ENCODE results near the gene SLC9A5. TPM values are rescaled to one million over a fixed set of nuclear protein-coding genes. Genes with fewer than 3 reads are reported as not detected.

Gene SLC9A5
- 0.75 TPM for polyA plus RNA-seq

GRCh38 chr16:67248401-67249177 is at the start of gene SLC9A5:
TSS of gene SLC9A5 (plus strand) at chr16:67248979. CDS start at chr16:67249015, 36 bp downstream.
- H3K4me3 Mint-ChIP-seq: peak within 1 kb of the TSS; percentile 88 to 92 (median 91)
- peaks cover 19% of the 10 kb centered on the region for H3K27me3 Mint-ChIP-seq
- no peaks in the 10 kb centered on the region for H3K36me3 Mint-ChIP-seq
- H3K27ac Mint-ChIP-seq: peak within 1 kb of the TSS; percentile 58 to 92 (median 74)
- H3K4me1 Mint-ChIP-seq: peaks cover 24 to 29% (median 28%) of the 10 kb centered on the region in 3 donors
- H3K9me3 Mint-ChIP-seq: no peaks in the 10 kb centered on the region

GRCh38 chr16:67199011-67199807 is 49.6 kb upstream of the SLC9A5 start, which contains the start of gene ELMO3:
TSS of gene ELMO3 (plus strand) at chr16:67199131. CDS start at chr16:67199327, 196 bp downstream.
- H3K27me3 Mint-ChIP-seq: no peaks in the 10 kb centered on the region
- no peaks in the 10 kb centered on the region for H3K9me3 Mint-ChIP-seq
- H3K4me3 Mint-ChIP-seq: peak within 1 kb of the TSS; percentile 25 to 78 (median 50)
- peaks cover 2 to 11% (median 3%) of the 10 kb centered on the region in 3 donors for H3K4me1 Mint-ChIP-seq
- H3K27ac Mint-ChIP-seq: peak within 1 kb of the TSS; percentile 67 to 76 (median 74)
- H3K36me3 Mint-ChIP-seq: peaks cover 8% of the 10 kb centered on the region

GRCh38 chr16:67199808-67200198 is 49.0 kb upstream of the SLC9A5 start:
- Mint-ChIP-seq H3K36me3 (peaks cover 8% of the 10 kb centered on the region), H3K27me3 (no peaks in the 10 kb centered on the region), H3K9me3 (no peaks in the 10 kb centered on the region), H3K4me3 (peak overlapping the region in 2 of 4 donors; percentile 25 to 63), H3K27ac (peak overlapping the region in 1 of 3 donors; percentile 76), H3K4me1 (peaks cover 2 to 11% (median 3%) of the 10 kb centered on the region in 3 donors)

GRCh38 chr16:67200491-67200890 is 48.3 kb upstream of the SLC9A5 start:
- no peaks in the 10 kb centered on the region for H3K27me3 Mint-ChIP-seq
- no peaks in the 10 kb centered on the region for H3K9me3 Mint-ChIP-seq
- H3K27ac Mint-ChIP-seq: no peak overlapping the region
- peaks cover 2 to 11% (median 3%) of the 10 kb centered on the region in 3 donors for H3K4me1 Mint-ChIP-seq
- H3K4me3 Mint-ChIP-seq: peak overlapping the region in 1 of 4 donors; percentile 17
- H3K36me3 Mint-ChIP-seq: peaks cover 8% of the 10 kb centered on the region

- Mint-ChIP-seq H3K4me1 (peaks cover 0 to 7% (median 0%) of the 10 kb centered on the region in 3 donors), H3K36me3 (peaks cover 2% of the 10 kb centered on the region), H3K9me3 (no peaks in the 10 kb centered on the region), H3K4me3 (no peak overlapping the region), H3K27me3 (no peaks in the 10 kb centered on the region), H3K27ac (no peak overlapping the region)
Measured at GRCh38 chr16:67201411-67202345, 47.1 kb upstream of the SLC9A5 start.

- Mint-ChIP-seq H3K27ac (no peak overlapping the region), H3K4me1 (peaks cover 0 to 4% (median 0%) of the 10 kb centered on the region in 3 donors), H3K36me3 (peaks cover 2% of the 10 kb centered on the region), H3K27me3 (no peaks in the 10 kb centered on the region), H3K9me3 (no peaks in the 10 kb centered on the region), H3K4me3 (no peak overlapping the region)
Measured at GRCh38 chr16:67202426-67202825, 46.4 kb upstream of the SLC9A5 start.

GRCh38 chr16:67202956-67203493 is 45.8 kb upstream of the SLC9A5 start:
- H3K4me3 Mint-ChIP-seq: no peak overlapping the region
- H3K27me3 Mint-ChIP-seq: no peaks in the 10 kb centered on the region
- H3K4me1 Mint-ChIP-seq: peaks cover 0 to 3% (median 0%) of the 10 kb centered on the region in 3 donors
- no peaks in the 10 kb centered on the region for H3K9me3 Mint-ChIP-seq
- peaks cover 2% of the 10 kb centered on the region for H3K36me3 Mint-ChIP-seq
- H3K27ac Mint-ChIP-seq: no peak overlapping the region

GRCh38 chr16:67204076-67204475 is 44.7 kb upstream of the SLC9A5 start:
- H3K27me3 Mint-ChIP-seq: no peaks in the 10 kb centered on the region
- H3K36me3 Mint-ChIP-seq: peaks cover 2% of the 10 kb centered on the region
- H3K9me3 Mint-ChIP-seq: no peaks in the 10 kb centered on the region
- H3K27ac Mint-ChIP-seq: no peak overlapping the region
- no peak overlapping the region for H3K4me3 Mint-ChIP-seq
- no peaks in the 10 kb centered on the region for H3K4me1 Mint-ChIP-seq

GRCh38 chr16:67206129-67206837 is 42.5 kb upstream of the SLC9A5 start:
- Mint-ChIP-seq H3K27ac (no peak overlapping the region), H3K9me3 (no peaks in the 10 kb centered on the region), H3K4me1 (no peaks in the 10 kb centered on the region), H3K36me3 (no peaks in the 10 kb centered on the region), H3K4me3 (no peak overlapping the region), H3K27me3 (no peaks in the 10 kb centered on the region)

- H3K27ac Mint-ChIP-seq: no peak overlapping the region
- H3K9me3 Mint-ChIP-seq: no peaks in the 10 kb centered on the region
- no peaks in the 10 kb centered on the region for H3K36me3 Mint-ChIP-seq
- no peak overlapping the region for H3K4me3 Mint-ChIP-seq
- H3K27me3 Mint-ChIP-seq: no peaks in the 10 kb centered on the region
- no peaks in the 10 kb centered on the region for H3K4me1 Mint-ChIP-seq
Measured at GRCh38 chr16:67206838-67207248, 41.9 kb upstream of the SLC9A5 start.

GRCh38 chr16:67207249-67208091 is 41.3 kb upstream of the SLC9A5 start:
- H3K27ac Mint-ChIP-seq: no peak overlapping the region
- no peak overlapping the region for H3K4me3 Mint-ChIP-seq

GRCh38 chr16:67208154-67208896 is 40.5 kb upstream of the SLC9A5 start:
- Mint-ChIP-seq H3K36me3 (no peaks in the 10 kb centered on the region), H3K27me3 (no peaks in the 10 kb centered on the region), H3K9me3 (no peaks in the 10 kb centered on the region), H3K27ac (no peak overlapping the region), H3K4me1 (no peaks in the 10 kb centered on the region), H3K4me3 (no peak overlapping the region)

More at GRCh38 chr16:67207249-67208091, 41.3 kb upstream of the SLC9A5 start:
- Mint-ChIP-seq H3K36me3 (no peaks in the 10 kb centered on the region), H3K27me3 (no peaks in the 10 kb centered on the region), H3K9me3 (no peaks in the 10 kb centered on the region), H3K4me1 (no peaks in the 10 kb centered on the region)

Measured in IgD-negative memory B cell (primary cell).